K562 (cell line): Measurements from ENCODE around the gene SPPL3. TPM values are rescaled to one million over a fixed set of nuclear protein-coding genes. Genes with fewer than 3 reads are reported as not detected.

ENCODE experiments used
- ATAC-seq: fragments of 200-7000 bp; cut with Tn5 transposase; 3 replicates; pipeline ENCODE4 v1.9.1; 2020; ENCODE audit warnings: moderate library complexity
- BruUV-seq: library from RNA; stranded (reverse); fragments of 400-500 nt; replicated peaks from 2 replicates; lab custom pipeline; 2021; lab: Mats Ljungman, UMichigan
- CTCF ChIA-PET: fragments of 300-600 bp; formaldehyde crosslinking; extraction: SDS; loops from one replicate; lab custom pipeline; 2021; ENCODE audit warnings: low intra/inter-chr PET ratio; lab: Yijun Ruan, JAX
- POLR2A ChIA-PET: fragments of 300-600, 350-650 bp; sonication (Branson Sonifier 250); formaldehyde crosslinking; extraction: SDS; loops from one replicate; lab custom pipeline; 2021; ENCODE audit warnings: antibody characterized with exemption, inconsistent platforms; lab: Yijun Ruan, JAX
- DNase-seq, 4 experiments: peaks; one replicate each; pipeline versions ENCODE4 v3.0.0 to v3.0.0-alpha.2; 2011 to 2018; ENCODE audit warnings: low spot score in 3 of 4, mixed read lengths in 3 of 4; ENCODE audit errors: extremely low read depth in 1 of 4
- FAIRE-seq: peaks from 2 replicates; lab custom pipeline; 2011; peaks lifted over from hg19 to GRCh38; lab: Jason Lieb, UNC
- H2AFZ ChIP-seq: 2 replicates; pipeline ENCODE4 v1.6.0; 2011; ENCODE audit warnings: low read depth, low read length, control low read depth, inconsistent platforms
- H3K27ac ChIP-seq: fragments of 200-600 bp; 3 replicates; pipeline ENCODE4 v1.8.0; 2011; ENCODE audit warnings: low read depth, mild to moderate bottlenecking, control low read depth, inconsistent platforms, low read length, moderate library complexity, mixed read lengths; ENCODE audit errors: extremely low read depth
- H3K27me3 ChIP-seq, 2 experiments: fragments of 300-600 bp in 1 of 2; 2 replicates in 1 of 2; 3 replicates in 1 of 2; pipeline versions ENCODE4 v1.6.0 to v1.8.0; 2011; ENCODE audit warnings: inconsistent platforms in 2 of 2, low read length in 2 of 2, mild to moderate bottlenecking in 1 of 2, mixed read lengths in 1 of 2, moderate library complexity in 1 of 2; ENCODE audit not compliant: control insufficient read depth in 2 of 2, insufficient read depth in 2 of 2
- H3K36me3 ChIP-seq: fragments of 300-600 bp; 3 replicates; pipeline ENCODE4 v1.8.0; 2011; ENCODE audit warnings: mild to moderate bottlenecking, low read length, inconsistent platforms; ENCODE audit not compliant: control insufficient read depth, insufficient read depth
- H3K4me1 ChIP-seq, 2 experiments: fragments of 200-600 bp in 1 of 2; replicated peaks in 1 of 2; 2 replicates in 1 of 2; 3 replicates in 1 of 2; pipeline versions ENCODE4 v1.5.1 to v1.8.0; 2011; ENCODE audit warnings: inconsistent platforms in 2 of 2, low read length in 2 of 2, mild to moderate bottlenecking in 1 of 2, mixed read lengths in 1 of 2, moderate library complexity in 1 of 2; ENCODE audit not compliant: control insufficient read depth in 2 of 2, insufficient read depth in 2 of 2
- H3K4me2 ChIP-seq: 2 replicates; pipeline ENCODE4 v1.6.1; 2011; ENCODE audit warnings: low read length, control low read depth, inconsistent platforms, mixed read lengths; ENCODE audit not compliant: insufficient read depth
- H3K4me3 ChIP-seq: fragments of 200-600 bp; sonication (generic), shearing (Covaris generic); 2 replicates; pipeline ENCODE4 v1.5.1; 2016; ENCODE audit warnings: control low read depth, inconsistent platforms
- H3K79me2 ChIP-seq: fragments of 200-600 bp; 3 replicates; pipeline ENCODE4 v1.8.0; 2011; ENCODE audit warnings: low read length, inconsistent platforms; ENCODE audit not compliant: control insufficient read depth, insufficient read depth
- H3K9ac ChIP-seq, 2 experiments: 2 replicates each; pipeline versions ENCODE4 v1.6.0 to v1.6.1; 2011; ENCODE audit warnings: low read depth in 2 of 2, low read length in 2 of 2, control low read depth in 1 of 2, inconsistent platforms in 1 of 2, mild to moderate bottlenecking in 1 of 2, mixed read lengths in 1 of 2; ENCODE audit not compliant: insufficient read depth in 1 of 2
- H3K9me1 ChIP-seq: one replicate; pipeline ENCODE4 v1.6.0; 2011; ENCODE audit warnings: inconsistent platforms, mild to moderate bottlenecking, low read length, moderate library complexity; ENCODE audit not compliant: control insufficient read depth, insufficient read depth
- H3K9me3 ChIP-seq: replicated peaks from 2 replicates; pipeline ENCODE4 v1.5.1; 2011; ENCODE audit warnings: low read depth, low read length, inconsistent platforms; ENCODE audit not compliant: control insufficient read depth, insufficient read depth
- H4K20me1 ChIP-seq: replicated peaks from 2 replicates; pipeline ENCODE4 v1.6.1; 2011; ENCODE audit warnings: low read length, inconsistent platforms, mixed read lengths; ENCODE audit not compliant: control insufficient read depth, insufficient read depth
- COPS2 ChIP-seq: fragments of 450-650 bp; conservative IDR thresholded peaks from 2 replicates; pipeline ENCODE4 v1.6.1; 2016; ENCODE audit warnings: mild to moderate bottlenecking, moderate library complexity
- HMBOX1 ChIP-seq: sonication (generic); IDR thresholded peaks from 2 replicates; pipeline ENCODE4 v1.6.1; 2016
- MEIS2 ChIP-seq: fragments of 450-650 bp; IDR thresholded peaks from 2 replicates; pipeline ENCODE4 v1.6.1; 2014; ENCODE audit warnings: mild to moderate bottlenecking; ENCODE audit not compliant: partially characterized antibody
- MIER1 ChIP-seq: fragments of 450-650 bp; IDR thresholded peaks from 2 replicates; pipeline ENCODE4 v1.6.1; 2016; ENCODE audit warnings: antibody characterized with exemption, mild to moderate bottlenecking, low read depth
- ZNF639 ChIP-seq, 2 experiments: fragments of 200-800 bp in 1 of 2; sonication (Bioruptor generic) in 1 of 2; sonication (generic) in 1 of 2; formaldehyde crosslinking in 1 of 2; IDR thresholded peaks in 1 of 2; conservative IDR thresholded peaks in 1 of 2; 2 replicates each; pipeline versions ENCODE4 v1.5.0 to v1.6.1; 2016 to 2020; ENCODE audit warnings: missing compliant biosample characterization in 1 of 2, missing genetic modification characterization in 1 of 2, missing genetic modification reagents in 1 of 2
- ZNF695 ChIP-seq: fragments of 450-650 bp; formaldehyde crosslinking; IDR thresholded peaks from 2 replicates; pipeline ENCODE4 v1.4.0; 2020; ENCODE audit warnings: mild to moderate bottlenecking, moderate library complexity
- WGBS: fragments of 100-300 bp; shearing (Covaris generic); methylation state at CpG from one replicate; pipeline ENCODE4 v1.1.6; 2016; ENCODE audit warnings: low coverage, mixed read lengths; ENCODE audit not compliant: insufficient coverage; ENCODE audit errors: missing lambda C conversion rate; 5-methylcytosine and 5-hydroxymethylcytosine counted together
- in situ Hi-C: fragments of 300-500 bp; cut with MboI; formaldehyde crosslinking; loops from 4 replicates; pipeline ENCODE4 v1.15.0; 2018; ENCODE audit warnings: inconsistent platforms, mixed read lengths
- intact Hi-C: fragments of 100-400 bp; cut with micrococcal nuclease; formaldehyde crosslinking; loops from 2 replicates; pipeline ENCODE4 v1.14.2; 2022
- polyA plus RNA-seq, 8 experiments: library from polyadenylated mRNA; depleted of rRNA in 4 of 8; stranded (reverse) in 5 of 8; unstranded in 3 of 8; fragments of >200 nt; fragmentation: Nextera tagmentation in 2 of 8; fragmentation: Illumina TruSeq in 1 of 8; extraction: Ambion mirVana in 2 of 8; extraction: Trizol in 1 of 8; gene quantifications; 2 replicates each; pipeline versions ENCODE4 v1.2.1 to v1.2.3, GENCODE V29; 2011 to 2014; ENCODE audit warnings: inconsistent platforms in 1 of 8, missing spikeins in 1 of 8
- total RNA-seq, 7 experiments: library from RNA; depleted of rRNA in 6 of 7; stranded (reverse); fragments of >200 nt in 6 of 7; fragmentation: Illumina TruSeq in 2 of 7; extraction: Trizol in 2 of 7; gene quantifications; 2 replicates each; pipeline versions ENCODE4 v1.2.1 to v1.2.3, GENCODE V29; 2011 to 2021; ENCODE audit warnings: low replicate concordance in 1 of 7
- TF ChIP-seq, protein P1 (sequence below): fragments of 450-650 bp; IDR thresholded peaks from 2 replicates; pipeline ENCODE4 v1.6.1; 2016
- TF ChIP-seq, protein P2 (sequence below): fragments of 450-650 bp; IDR thresholded peaks from 2 replicates; pipeline ENCODE4 v1.6.1; 2017; ENCODE audit warnings: antibody characterized with exemption, mild to moderate bottlenecking

The SPPL3 gene
- total and polyA plus RNA-seq, 9 of the 15 experiments (the other 6 are each of a cell fraction or from before 2014, with no cell fraction given): 2.9 to 32.1 (median 7.1) TPM

DNA sequence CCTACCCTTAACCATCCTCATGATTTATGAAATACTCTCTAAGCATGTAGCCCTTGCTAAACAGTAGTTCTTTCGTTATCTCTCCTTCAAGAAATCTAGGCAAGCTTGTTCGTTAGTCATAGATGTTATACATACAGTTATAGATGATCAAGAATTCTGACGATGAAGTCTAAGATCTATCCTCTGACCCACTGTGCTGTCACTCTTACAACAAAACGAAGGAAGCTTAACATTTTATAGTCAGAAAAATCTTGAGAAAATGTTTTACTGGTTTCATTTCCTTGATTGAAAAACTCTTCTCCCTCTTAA is 68.9 kb downstream of the SPPL3 start:
- Histone ChIP-seq H2AFZ (no peak overlapping the region), H3K4me3 (no peak overlapping the region), H3K9me3 (no peaks in the 10 kb centered on the region), H3K4me2 (no peak overlapping the region), H3K27me3 (no peaks in the 10 kb centered on the region), H3K4me1 (peaks cover 5 to 13% of the 10 kb centered on the region in 2 experiments; a peak in 3 of 5 replicates), H4K20me1 (peaks cover 17% of the 10 kb centered on the region), H3K36me3 (no peaks in the 10 kb centered on the region), H3K79me2 (peaks cover 22% of the 10 kb centered on the region), H3K9me1 (no peaks in the 10 kb centered on the region), H3K9ac (no peak overlapping the region), H3K27ac (no peak overlapping the region)
- FAIRE-seq: no peak
- WGBS: 12% methylated on average over 4 of the region's 4 CpGs
- BruUV-seq: no TSS peak
- intact Hi-C loops: no loop called here
- in situ Hi-C loops: no loop called here
- ChIA-PET CTCF (no interaction called here), POLR2A (interaction anchor here (1.0 kb wide), 1 partner anchor 12 kb away, joined by 3 read pairs; no protein-coding TSS in a partner anchor)
- TF ChIP-seq, protein P1, sequence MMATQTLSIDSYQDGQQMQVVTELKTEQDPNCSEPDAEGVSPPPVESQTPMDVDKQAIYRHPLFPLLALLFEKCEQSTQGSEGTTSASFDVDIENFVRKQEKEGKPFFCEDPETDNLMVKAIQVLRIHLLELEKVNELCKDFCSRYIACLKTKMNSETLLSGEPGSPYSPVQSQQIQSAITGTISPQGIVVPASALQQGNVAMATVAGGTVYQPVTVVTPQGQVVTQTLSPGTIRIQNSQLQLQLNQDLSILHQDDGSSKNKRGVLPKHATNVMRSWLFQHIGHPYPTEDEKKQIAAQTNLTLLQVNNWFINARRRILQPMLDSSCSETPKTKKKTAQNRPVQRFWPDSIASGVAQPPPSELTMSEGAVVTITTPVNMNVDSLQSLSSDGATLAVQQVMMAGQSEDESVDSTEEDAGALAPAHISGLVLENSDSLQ: 0 out of 2 replicates have a peak, but pooled peaks have one; percentile 16
- TF ChIP-seq ZNF639 (CRISPR knock-in tag; conservative IDR thresholded peaks at IDR 0.05 in 1 of 2, IDR thresholded peaks at IDR 0.05 in 1 of 2) (no peak), HMBOX1 (peak; percentile 45; the same call in 1 of the 2 replicates), COPS2 (no peak), MIER1 (no peak), ZNF695 (CRISPR knock-in tag) (no peak), MEIS2 (peak; percentile 51)
- TF ChIP-seq, protein P2, sequence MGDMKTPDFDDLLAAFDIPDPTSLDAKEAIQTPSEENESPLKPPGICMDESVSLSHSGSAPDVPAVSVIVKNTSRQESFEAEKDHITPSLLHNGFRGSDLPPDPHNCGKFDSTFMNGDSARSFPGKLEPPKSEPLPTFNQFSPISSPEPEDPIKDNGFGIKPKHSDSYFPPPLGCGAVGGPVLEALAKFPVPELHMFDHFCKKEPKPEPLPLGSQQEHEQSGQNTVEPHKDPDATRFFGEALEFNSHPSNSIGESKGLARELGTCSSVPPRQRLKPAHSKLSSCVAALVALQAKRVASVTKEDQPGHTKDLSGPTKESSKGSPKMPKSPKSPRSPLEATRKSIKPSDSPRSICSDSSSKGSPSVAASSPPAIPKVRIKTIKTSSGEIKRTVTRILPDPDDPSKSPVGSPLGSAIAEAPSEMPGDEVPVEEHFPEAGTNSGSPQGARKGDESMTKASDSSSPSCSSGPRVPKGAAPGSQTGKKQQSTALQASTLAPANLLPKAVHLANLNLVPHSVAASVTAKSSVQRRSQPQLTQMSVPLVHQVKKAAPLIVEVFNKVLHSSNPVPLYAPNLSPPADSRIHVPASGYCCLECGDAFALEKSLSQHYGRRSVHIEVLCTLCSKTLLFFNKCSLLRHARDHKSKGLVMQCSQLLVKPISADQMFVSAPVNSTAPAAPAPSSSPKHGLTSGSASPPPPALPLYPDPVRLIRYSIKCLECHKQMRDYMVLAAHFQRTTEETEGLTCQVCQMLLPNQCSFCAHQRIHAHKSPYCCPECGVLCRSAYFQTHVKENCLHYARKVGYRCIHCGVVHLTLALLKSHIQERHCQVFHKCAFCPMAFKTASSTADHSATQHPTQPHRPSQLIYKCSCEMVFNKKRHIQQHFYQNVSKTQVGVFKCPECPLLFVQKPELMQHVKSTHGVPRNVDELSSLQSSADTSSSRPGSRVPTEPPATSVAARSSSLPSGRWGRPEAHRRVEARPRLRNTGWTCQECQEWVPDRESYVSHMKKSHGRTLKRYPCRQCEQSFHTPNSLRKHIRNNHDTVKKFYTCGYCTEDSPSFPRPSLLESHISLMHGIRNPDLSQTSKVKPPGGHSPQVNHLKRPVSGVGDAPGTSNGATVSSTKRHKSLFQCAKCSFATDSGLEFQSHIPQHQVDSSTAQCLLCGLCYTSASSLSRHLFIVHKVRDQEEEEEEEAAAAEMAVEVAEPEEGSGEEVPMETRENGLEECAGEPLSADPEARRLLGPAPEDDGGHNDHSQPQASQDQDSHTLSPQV: no peak
- no peak for ATAC-seq
- DNase-seq: no peak
